GM18873 (cell line): ENCODE results near the gene IGF2BP2.
"Not testable (repeated sequence)": the region's sequence is repeated elsewhere in the genome, so short reads cannot be mapped to it uniquely, and the experiment has no call there.

Source experiments
- ATAC-seq: cut with Tn5 transposase; IDR thresholded peaks from one replicate; pipeline ENCODE4 v1.9.1; 2021; ENCODE audit warnings: mild to moderate bottlenecking, moderate library complexity, moderate number of reproducible peaks; ENCODE audit not compliant: unreplicated experiment, low FRiP score

Gene IGF2BP2

DNA sequence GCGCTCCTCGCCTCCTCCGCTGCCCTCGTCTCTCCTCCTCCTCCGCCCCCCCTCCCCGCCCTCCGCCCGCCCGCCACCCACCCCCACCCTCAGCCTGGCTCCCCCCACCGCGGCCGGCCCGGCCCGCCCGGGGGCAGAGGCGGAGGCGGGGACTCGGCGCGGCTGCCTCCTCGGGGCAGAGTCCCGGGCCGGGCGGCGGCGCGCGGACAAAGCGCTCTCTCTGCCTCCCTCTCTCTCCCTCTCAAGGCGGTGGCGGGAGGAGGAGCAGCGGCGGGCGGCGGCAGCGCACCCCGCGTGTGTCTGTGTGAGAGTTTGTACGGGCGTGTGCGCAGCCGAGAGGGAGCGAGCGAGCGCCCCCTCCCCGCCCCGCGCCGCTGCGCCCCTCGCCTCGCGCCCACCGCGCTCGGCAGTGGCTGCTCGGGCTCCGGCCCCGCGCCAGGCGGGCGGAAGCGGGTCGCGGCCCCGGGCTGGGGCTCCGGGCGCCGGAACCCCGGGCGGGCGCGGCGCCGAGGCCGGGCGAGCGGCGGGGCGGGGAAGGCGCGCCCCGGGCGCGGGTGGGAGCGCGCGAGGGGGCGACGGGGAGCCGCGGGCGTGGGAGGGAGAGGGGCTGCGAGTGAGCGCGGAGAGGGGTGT is at the start of gene IGF2BP2:
IGF2BP2 (minus strand) TSS at position 37 of the 633 bp plus-strand sequence. CDS start 82 bp downstream, outside the sequence.
- ATAC-seq: no peak

DNA sequence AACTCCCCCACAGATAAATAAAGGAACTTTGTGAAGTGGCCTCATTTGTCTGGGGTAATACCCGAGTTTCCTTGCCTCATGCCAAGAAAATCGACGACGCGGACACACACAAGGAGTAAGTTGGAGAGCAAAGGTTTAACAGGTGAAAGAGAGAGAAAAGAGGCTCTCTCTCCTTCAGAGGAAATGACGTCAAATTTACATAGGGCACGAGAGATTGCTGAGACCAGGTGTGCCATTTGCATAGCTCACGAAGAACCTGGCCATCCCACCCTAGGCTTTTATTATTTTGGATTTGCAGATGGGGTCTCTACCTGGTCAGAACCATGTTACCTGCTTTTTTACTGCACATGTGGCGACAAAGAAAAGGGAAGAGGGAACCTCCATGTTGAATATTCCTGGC is 49.3 kb upstream of the IGF2BP2 start:
- ATAC-seq: no peak

DNA sequence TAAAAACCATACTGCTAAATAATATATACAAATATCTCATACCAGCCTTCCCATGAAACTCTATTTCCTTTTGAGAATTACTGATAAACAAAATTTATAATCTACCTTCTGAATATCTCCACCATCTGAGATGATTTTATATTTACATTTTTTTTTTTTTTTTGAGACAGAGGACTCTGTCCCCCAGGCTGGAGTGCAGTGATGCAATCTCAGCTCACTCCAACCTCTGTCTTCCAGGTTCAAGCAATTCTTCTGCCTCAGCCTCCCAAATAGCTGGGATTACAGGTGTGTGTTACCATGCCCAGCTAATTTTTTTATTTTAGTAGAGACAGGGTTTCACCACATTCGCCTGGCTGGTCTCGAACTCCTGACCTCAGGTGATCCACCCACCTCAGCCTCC is 42.8 kb upstream of the IGF2BP2 start:
- ATAC-seq: no peak

DNA sequence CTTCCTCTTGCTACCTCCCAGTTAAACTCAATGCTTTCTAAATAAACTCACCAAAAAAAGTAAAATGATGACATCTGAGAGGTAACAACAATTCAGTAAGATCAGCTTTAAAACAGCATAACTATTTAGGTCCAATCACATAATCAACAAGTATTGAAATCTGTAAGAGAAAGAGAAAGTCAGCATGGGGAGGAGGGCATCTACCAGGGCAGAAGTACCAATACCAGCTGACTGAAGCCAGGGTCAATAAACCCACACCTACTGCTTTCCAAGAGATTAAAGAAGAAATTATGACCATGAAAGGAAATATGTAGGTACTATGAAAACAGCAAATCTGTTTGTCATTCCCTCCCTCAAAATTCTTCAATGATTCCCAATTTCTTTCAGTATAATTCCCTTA is 42.2 kb upstream of the IGF2BP2 start:
- no peak for ATAC-seq

DNA sequence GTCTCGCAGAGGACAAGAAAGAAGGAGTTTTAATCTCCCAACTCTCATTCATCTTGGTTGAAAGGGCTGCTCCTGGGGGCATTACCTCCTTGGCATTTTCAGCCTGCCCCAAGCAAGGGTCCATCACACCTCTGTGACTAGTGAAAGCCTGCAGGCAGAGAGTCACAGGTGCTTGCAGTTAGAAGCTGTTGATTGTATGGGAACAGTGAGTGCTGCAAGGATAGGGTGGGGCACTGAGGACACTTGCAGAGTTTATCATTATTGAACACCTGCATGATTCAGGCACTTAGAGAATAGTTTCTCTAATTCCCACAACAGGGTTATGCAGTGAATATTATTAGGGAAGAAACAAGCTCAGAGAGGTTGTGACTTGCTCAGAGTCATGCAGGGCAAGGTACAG is 41.7 kb upstream of the IGF2BP2 start:
- ATAC-seq: no peak

DNA sequence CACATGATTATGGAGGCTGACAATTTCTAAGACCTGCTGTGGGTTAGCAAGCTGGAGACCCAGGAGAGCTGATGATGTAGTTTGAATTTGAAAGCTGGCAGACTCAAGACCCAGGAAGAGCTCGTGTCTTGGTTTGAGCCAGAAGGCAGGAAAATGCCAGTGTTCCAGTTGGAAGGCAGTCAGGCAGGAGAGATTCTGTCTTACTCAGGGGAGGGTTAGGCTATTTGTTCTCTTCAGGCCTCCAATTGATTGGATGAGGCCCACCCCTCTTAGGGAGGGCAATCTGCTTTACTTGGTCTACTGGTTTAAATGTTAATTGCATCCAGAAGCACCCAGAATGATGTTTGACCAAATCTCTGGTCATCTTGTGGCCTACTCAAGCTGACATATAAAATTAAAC is 40.4 kb upstream of the IGF2BP2 start:
- no peak for ATAC-seq

DNA sequence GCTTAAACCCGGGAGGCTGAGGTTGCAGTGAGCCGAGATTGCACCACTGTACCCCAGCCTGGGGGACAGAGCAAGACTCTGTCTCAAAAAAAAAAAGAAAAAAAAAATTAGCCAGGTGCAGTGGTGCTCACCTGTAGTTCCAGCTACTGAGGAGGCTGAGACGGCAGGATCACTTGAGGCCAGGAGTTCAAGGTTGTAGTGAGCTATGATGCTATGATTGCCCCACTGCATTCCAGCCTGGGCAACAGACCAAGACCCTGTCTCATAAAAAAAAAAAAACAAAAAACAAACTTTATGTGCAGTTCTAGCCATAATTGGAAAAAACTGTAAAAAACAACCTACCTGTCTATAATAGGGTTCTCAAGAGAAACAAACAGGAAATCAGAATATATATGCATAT is 39.9 kb upstream of the IGF2BP2 start:
- no peak for ATAC-seq

DNA sequence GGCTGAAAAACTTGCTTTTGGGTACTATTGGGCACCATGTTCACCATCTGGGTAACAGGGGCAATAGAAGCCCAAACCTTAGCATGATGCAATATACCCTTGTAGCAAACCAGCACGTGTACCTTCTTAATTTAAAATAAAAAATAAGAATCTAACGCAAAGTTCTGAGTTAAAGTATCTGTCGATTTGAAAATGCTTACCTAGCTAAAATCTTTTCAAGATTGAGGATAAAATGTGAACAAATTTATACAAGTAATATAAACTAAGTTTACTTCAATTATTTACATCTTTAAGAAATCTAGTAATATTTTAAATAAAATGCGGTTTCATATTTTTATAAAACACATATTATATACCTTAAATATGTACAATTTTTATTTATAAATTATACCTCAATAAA is 38.1 kb upstream of the IGF2BP2 start:
- ATAC-seq: no peak

DNA sequence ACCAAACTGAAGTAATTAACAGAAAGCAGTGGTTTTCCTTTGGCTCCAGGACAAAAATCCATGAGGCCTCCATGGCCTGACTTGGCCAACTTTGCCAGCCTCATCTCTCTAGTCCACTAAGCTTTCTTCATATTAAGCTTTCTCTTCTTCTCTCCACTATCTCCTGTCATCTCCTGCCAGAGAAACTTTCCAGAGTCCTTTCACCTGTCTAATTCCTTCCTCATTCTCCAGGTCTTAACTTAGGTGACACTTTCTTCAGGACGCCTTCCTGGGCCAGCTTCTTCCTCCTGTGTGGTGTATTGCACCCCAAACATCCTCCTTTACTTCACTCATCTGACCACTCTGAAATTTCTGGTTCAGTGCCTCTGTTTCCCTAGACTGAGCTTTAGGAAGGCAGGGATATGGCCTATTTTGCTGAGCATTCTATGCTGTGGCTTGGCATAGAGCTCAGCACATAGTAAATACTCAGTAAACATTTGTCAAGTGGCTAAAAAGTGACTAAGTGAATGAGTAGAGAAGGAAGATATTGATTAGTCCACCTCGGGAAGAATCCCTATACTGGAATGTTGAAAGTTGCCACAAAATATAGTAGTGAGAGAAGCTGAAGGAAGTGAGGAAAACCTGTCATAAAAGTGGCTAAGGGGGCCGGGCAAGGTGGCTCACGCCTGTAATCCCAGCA is 34.6 kb upstream of the IGF2BP2 start:
- ATAC-seq: no peak

DNA sequence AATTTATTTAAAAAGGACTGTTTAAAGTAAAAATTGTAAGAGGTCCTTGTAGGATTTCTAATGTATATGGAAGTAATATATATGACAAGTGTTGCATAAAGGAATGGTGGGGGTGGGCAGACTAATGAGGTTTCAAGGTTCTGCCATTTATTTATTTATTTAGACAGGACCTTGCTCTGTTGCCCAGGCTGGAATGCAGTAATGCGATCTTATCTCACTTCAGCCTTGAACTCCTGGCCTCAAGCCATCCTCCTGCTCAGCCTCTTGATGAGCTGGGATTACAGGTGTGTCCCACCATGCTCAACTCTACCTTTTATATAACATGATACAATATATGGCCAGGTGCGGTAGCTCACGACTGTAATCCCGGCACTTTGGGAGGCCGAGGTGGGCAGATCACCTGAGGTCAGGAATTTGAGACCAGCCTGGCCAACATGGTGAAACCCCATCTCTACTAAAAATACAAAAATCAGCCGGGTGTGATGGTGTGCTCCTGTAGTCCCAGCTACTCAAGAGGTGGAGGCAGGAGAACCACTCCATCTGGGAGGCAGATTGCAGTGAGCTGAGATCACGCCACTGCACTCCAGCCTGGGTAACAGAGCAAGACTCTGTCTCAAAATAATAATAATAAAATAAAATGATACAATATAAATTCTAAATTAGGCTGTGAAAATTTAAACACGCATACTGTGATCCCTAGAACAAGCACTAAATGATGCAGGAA is 33.8 kb upstream of the IGF2BP2 start:
- ATAC-seq: no peak

DNA sequence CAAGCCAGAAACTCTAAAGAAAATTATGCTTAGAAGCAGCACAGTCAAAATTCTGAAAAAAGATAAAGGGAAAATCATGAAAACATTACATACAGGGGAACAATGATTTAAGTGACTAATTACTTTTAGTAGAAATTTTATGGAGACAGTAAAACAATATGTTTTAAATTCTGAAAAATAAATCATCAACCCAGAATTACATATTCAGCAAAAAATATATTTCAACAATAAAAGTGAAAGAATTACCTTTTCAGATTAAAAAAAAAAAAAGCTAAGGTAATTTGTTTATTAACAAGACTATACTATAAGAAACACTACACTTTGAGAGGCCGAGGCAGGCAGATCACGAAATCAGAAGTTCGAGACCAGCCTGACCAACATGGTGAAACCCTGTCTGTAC is 32.4 kb upstream of the IGF2BP2 start:
- ATAC-seq: no peak

DNA sequence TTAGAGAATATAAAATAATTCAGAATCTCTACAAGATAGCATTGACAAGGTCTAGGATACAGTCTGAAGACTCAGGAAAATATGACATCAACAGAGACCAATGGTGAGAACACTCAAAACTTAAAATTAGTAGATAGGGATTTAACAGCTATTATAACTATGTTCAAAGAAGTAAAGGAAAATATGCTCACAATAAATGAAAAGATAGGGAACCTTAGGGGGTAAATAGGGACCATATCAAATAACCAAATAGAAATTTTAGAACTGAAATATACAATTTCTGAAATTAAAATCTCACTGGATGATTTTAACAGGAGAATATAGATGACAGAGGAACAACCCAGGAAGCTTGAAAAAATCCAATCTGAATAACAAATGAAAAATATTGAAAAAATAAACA is 31.8 kb upstream of the IGF2BP2 start:
- no peak for ATAC-seq

DNA sequence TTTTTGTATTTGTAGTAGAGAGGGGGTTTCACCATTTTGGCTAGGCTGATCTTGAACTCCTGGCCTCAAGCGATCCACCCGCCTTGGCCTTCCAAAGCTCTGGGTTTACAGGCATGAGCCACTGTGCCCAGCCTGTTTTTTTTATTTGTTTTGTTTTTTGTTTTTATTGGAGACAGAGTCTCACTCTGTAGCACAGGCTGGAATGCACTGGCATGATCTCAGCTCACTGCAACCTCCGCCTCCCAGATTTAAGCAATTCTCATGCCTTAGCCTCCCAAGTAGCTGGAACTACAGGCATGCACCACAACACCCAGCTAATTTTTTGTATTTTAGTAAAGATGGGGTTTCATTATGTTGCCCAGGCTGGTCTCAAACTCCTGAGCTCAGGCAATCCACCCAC is 28.9 kb upstream of the IGF2BP2 start:
- not testable (repeated sequence) for ATAC-seq

DNA sequence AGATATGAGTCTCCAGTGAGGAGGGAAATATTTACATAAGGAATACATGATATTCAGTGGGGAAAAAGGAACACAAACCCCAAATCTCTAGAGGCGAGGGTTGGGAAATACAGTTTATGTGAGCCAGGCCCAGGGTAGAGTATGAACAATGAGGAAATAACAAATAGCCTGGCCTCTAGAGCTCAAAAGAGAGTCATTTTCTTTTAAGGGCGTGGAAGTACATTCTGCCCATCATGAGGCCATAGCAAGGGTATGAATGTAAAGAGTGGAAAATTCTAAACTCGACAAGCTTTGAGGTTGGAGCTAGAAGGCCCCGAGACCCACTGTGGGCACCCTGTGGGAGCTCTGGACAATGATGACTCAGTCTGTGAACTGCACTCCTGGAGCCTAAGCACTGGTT is 27.8 kb upstream of the IGF2BP2 start:
- ATAC-seq: no peak

DNA sequence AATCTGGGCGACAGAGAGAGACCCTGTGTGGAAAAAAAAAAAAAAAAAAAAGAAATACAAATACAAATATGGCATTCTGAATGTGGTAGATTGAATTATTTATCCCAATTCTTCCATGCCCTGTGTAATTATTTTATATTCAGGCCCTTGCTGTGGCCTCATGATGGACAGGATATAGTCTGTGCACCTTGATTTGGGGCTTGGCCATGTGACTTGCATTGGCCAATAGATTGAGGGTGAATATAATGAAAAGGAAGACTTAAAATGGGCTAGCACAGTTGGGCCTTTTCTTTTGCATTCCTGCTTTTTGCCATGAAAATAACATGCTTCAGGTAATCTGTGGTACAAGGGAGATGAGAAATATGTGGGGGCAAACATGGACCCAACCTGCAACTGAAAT is 27.1 kb upstream of the IGF2BP2 start:
- ATAC-seq: no peak

DNA sequence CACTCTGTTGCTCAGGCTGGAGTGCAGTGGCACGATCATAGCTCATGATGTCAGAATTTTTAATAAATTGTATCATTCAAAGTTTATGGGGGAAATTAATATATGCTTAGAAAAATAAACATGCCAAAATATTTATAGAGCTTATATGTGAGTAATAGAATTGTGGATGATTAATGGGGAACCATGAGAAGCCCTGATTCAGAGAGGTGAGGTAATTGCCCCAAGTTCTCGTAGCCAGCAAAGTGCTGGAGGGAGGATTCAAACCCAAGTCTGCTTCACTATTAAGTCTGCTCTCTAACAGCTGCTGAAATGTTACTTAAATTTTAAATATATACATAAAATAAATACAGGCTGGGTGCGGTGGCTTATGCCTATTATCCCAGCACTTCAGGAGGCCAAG is 26.2 kb upstream of the IGF2BP2 start:
- no peak for ATAC-seq

DNA sequence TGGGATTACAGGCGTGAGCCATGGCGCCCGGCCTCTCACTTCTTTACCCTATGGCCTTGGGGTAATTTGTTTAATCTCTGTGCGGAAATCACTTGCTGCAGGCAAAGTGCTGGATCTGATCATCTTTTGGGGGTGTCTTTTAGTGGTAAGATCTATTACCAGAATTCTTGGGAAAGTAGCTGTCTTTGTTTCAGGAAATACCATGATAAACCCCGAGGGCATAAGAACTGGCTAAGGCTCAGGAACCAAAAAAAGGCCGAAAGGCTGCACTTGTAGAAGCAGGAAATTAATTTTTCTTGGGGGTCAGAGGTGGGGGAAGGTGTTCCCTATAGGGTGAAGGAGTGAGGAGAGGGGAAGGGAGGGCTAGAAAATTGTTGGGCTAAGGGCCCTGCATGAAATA is 22.7 kb upstream of the IGF2BP2 start:
- no peak for ATAC-seq

DNA sequence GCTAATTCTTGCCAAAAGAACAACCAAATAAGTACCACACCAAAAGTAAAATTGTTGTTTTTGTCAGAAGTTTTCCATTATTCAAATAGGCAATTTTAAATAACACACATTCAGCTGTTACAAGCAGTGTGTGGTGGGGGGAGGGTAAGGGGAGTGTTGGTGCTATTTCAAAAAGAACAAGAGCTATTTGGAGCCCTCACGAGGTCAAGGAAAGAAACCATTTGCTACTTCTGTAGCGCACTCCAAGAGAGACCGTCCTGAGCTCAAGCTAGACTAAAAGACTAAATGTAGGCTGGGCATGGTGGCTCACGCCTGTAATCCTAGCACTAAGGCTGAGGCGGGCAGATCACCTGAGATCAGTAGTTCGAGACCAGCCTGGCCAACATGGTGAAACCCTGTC is 21.2 kb upstream of the IGF2BP2 start:
- ATAC-seq: no peak

DNA sequence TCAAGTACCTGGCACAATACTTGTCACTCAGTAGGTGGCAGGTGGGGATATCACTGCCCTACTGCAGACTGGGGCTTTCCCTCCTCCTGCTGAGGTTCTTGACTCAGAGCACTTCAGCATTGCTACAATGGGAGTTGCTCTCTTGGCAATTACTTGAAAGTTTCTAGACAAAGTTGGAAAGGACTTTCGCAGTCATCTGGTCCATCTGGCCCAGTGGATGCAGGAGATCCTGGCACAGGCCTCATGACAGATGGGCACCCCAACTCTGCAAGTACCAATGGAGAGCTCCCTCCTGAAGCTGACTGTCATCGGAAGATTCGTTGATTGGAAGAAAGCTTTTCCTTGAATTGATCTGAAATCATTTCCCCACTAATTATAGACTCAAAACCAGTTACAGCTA is 19.2 kb upstream of the IGF2BP2 start:
- no peak for ATAC-seq

DNA sequence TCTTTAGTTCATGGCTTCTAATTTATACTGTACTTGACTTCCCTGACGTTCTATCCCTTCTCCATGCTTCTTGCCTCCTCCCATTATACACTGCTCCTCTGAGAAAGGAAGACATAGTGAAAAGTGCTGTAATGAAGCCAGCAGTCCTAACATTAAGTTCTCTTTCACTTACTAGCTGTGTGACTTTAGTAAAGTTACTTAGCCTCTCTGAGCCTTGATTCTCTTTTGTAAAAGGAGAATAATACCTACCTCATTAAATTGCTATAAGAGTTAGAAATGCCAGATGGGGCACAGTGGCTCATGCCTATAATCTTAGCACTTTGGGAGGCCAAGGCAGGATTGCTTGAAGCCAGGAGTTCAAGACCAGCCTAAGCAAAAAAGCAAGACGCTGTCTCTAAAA is 18.8 kb upstream of the IGF2BP2 start:
- ATAC-seq: no peak

DNA sequence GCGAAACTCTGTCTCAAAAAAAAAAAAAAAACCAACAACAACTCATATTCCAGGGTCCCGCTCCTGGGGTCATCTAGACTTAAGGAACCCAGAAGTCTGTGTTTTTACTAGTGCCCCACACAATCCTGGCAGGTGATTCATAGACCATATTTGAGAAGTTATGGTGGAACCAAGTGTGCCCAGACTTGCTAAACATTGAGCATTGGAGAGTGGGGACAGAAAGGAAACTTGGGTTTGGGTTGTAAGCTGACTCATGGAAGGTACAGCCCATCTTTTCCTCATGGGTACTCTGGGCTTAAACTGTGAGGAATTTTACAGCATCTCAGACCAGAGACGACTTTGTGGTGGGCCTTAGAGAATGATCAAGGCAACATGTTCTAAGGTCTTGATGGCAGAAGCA is 18.3 kb upstream of the IGF2BP2 start:
- ATAC-seq: no peak

DNA sequence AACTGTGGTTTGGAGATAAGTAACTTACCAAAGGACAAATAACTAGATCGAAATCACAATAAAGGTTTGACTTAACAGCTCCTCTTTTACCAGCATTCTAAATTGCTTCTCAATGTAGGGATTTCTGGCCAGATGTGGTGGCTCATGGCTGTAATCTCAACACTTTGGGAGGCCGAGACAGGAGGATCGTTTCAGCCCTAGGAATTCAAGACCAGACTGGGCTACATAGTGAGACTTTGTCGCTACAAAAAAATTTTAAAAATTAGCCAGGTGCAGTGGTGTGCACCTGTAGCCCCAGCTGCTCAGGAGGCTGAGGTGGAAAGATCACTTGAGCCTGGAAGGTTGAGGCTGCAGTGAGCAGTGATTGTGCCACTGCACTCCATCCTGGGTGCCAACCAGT is 17.4 kb upstream of the IGF2BP2 start:
- ATAC-seq: no peak
